Hepatocyte (in vitro differentiated cells): ENCODE data around the gene MCF2L. TPM values are rescaled to one million over a fixed set of nuclear protein-coding genes. Genes with fewer than 3 reads are reported as not detected.

Experiments
- DNase-seq: peaks from one replicate; pipeline ENCODE4 v3.0.0-alpha.2; 2016; ENCODE audit warnings: low spot score
- H2AFZ ChIP-seq: fragments of 200-600 bp; sonication (generic); 2 replicates; pipeline ENCODE4 v1.6.0; 2016; ENCODE audit warnings: antibody characterized with exemption, mild to moderate bottlenecking
- H3K27ac ChIP-seq: fragments of 200-600 bp; sonication (generic); 2 replicates; pipeline ENCODE4 v1.5.1; 2016; ENCODE audit warnings: mild to moderate bottlenecking
- H3K27me3 ChIP-seq: fragments of 200-600 bp; sonication (generic); 2 replicates; pipeline ENCODE4 v1.6.1; 2016
- H3K36me3 ChIP-seq: fragments of 200-600 bp; sonication (generic); replicated peaks from 2 replicates; pipeline ENCODE4 v1.5.1; 2016; ENCODE audit warnings: low read depth; ENCODE audit not compliant: insufficient read depth
- H3K4me1 ChIP-seq: fragments of 200-600 bp; sonication (generic); 2 replicates; pipeline ENCODE4 v1.5.1; 2016; ENCODE audit warnings: mild to moderate bottlenecking, moderate library complexity; ENCODE audit not compliant: insufficient read depth
- H3K4me2 ChIP-seq: fragments of 200-600 bp; sonication (generic); 2 replicates; pipeline ENCODE4 v1.6.0; 2016
- H3K4me3 ChIP-seq: fragments of 200-600 bp; sonication (generic); 2 replicates; pipeline ENCODE4 v1.5.1; 2016; ENCODE audit warnings: mild to moderate bottlenecking
- H3K79me2 ChIP-seq: fragments of 200-600 bp; sonication (generic); 2 replicates; pipeline ENCODE4 v1.6.0; 2017; ENCODE audit warnings: mild to moderate bottlenecking
- H3K9me2 ChIP-seq: fragments of 200-600 bp; sonication (generic); replicated peaks from 2 replicates; pipeline ENCODE4 v1.6.0; 2017; ENCODE audit warnings: mild to moderate bottlenecking; ENCODE audit not compliant: insufficient read depth
- H3K9me3 ChIP-seq: fragments of 200-600 bp; sonication (generic); 2 replicates; pipeline ENCODE4 v1.5.1; 2016; ENCODE audit warnings: low read depth, mild to moderate bottlenecking
- H4K20me1 ChIP-seq: fragments of 200-600 bp; sonication (generic); 2 replicates; pipeline ENCODE4 v1.6.0; 2016; ENCODE audit warnings: mild to moderate bottlenecking; ENCODE audit not compliant: insufficient read depth, poor library complexity, severe bottlenecking
- CTCF ChIP-seq: fragments of 200-600 bp; sonication (generic); IDR thresholded peaks from 2 replicates; pipeline ENCODE4 v1.5.1; 2016; ENCODE audit warnings: antibody characterized with exemption, mild to moderate bottlenecking; ENCODE audit not compliant: poor library complexity
- EZH2 ChIP-seq: fragments of 200-600 bp; sonication (generic); IDR thresholded peaks from 2 replicates; pipeline ENCODE4 v1.6.1; 2016; ENCODE audit warnings: antibody characterized with exemption, mild to moderate bottlenecking, borderline replicate concordance
- EZH2phosphoT487 ChIP-seq: fragments of 200-600 bp; sonication (generic); IDR thresholded peaks from one replicate; pipeline ENCODE4 v1.6.1; 2018; ENCODE audit warnings: antibody characterized with exemption, mild to moderate bottlenecking, low read depth, moderate library complexity; ENCODE audit not compliant: unreplicated experiment, severe bottlenecking
- WGBS: methylation state at CpG from one replicate; pipeline ENCODE4 v1.1.6; 2016; ENCODE audit warnings: low lambda C conversion rate; ENCODE audit errors: missing lambda C conversion rate; 5-methylcytosine and 5-hydroxymethylcytosine counted together
- polyA plus RNA-seq: library from polyadenylated mRNA; unstranded; fragments of >200 nt; fragmentation: Nextera tagmentation; extraction: Ambion mirVana; gene quantifications from 2 replicates; pipeline ENCODE4 v1.2.1, GENCODE V29; 2016
- total RNA-seq: library from RNA; depleted of rRNA; stranded (reverse); fragments of >200 nt; gene quantifications from 2 replicates; pipeline ENCODE4 v1.2.3, GENCODE V29; 2014

Gene MCF2L
- total and polyA plus RNA-seq, 2 experiments from 2014 or later = 11.1 to 22.4 TPM

- 95% methylated on average over 30 of the region's 30 CpGs for WGBS
- Histone ChIP-seq H3K27me3 (no peaks in the 10 kb centered on the region), H3K4me3 (no peak overlapping the region), H3K4me2 (no peak overlapping the region), H2AFZ (no peak overlapping the region), H4K20me1 (no peaks in the 10 kb centered on the region), H3K27ac (no peak overlapping the region), H3K9me3 (no peaks in the 10 kb centered on the region), H3K36me3 (no peaks in the 10 kb centered on the region), H3K9me2 (no peaks in the 10 kb centered on the region), H3K79me2 (no peaks in the 10 kb centered on the region), H3K4me1 (peaks cover 3% of the 10 kb centered on the region)
- TF ChIP-seq EZH2phosphoT487 = no peak
- no peak for TF ChIP-seq EZH2
- no peak for TF ChIP-seq CTCF
- no peak for DNase-seq
These were observed 9.1 kb upstream of the MCF2L start for GRCh38 chr13:112959701-112960542.

- Histone ChIP-seq H2AFZ (no peak overlapping the region), H3K27me3 (no peaks in the 10 kb centered on the region), H4K20me1 (no peaks in the 10 kb centered on the region), H3K4me2 (no peak overlapping the region), H3K9me2 (no peaks in the 10 kb centered on the region), H3K79me2 (no peaks in the 10 kb centered on the region), H3K27ac (no peak overlapping the region), H3K9me3 (no peaks in the 10 kb centered on the region), H3K4me1 (peaks cover 3% of the 10 kb centered on the region), H3K4me3 (no peak overlapping the region), H3K36me3 (no peaks in the 10 kb centered on the region)
- DNase-seq = no peak
- TF ChIP-seq EZH2 (no peak), EZH2phosphoT487 (no peak), CTCF (no peak)
- 83% methylated on average over 7 of the region's 7 CpGs for WGBS
These were observed 8.3 kb upstream of the MCF2L start for GRCh38 chr13:112960706-112961105.

- H3K36me3 ChIP-seq = no peaks in the 10 kb centered on the region
- WGBS = 90% methylated on average over 21 of the region's 21 CpGs
- H3K79me2 ChIP-seq = no peaks in the 10 kb centered on the region
- peaks cover 3% of the 10 kb centered on the region for H3K4me1 ChIP-seq
- H4K20me1 ChIP-seq = no peaks in the 10 kb centered on the region
- H2AFZ ChIP-seq = no peak overlapping the region
- no peak for TF ChIP-seq CTCF
- no peak for TF ChIP-seq EZH2
- TF ChIP-seq EZH2phosphoT487 = no peak
- no peak for DNase-seq
- H3K4me3 ChIP-seq = no peak overlapping the region
- no peaks in the 10 kb centered on the region for H3K9me3 ChIP-seq
- H3K4me2 ChIP-seq = no peak overlapping the region
- no peaks in the 10 kb centered on the region for H3K27me3 ChIP-seq
- no peaks in the 10 kb centered on the region for H3K9me2 ChIP-seq
- no peak overlapping the region for H3K27ac ChIP-seq
These were observed 7.3 kb upstream of the MCF2L start for GRCh38 chr13:112961457-112962369.
